ENCODE data around the gene MCAM. TPM values are rescaled to one million over a fixed set of nuclear protein-coding genes. Genes with fewer than 3 reads are reported as not detected.
A peak's percentile ranks its signal among the peaks of the same experiment; 100 is the strongest.

Gene MCAM
- total RNA-seq, 1 donor = 1.3 TPM

GRCh38 chr11:119309953-119310681 is 6.8 kb downstream of the MCAM start:
- no peak for DNase-seq (ENCODE audit: low read depth in 2 of 3, low spot score in 2 of 3)

- no peak for DNase-seq (ENCODE audit: low read depth in 2 of 3, low spot score in 2 of 3)
Measured at GRCh38 chr11:119309411-119309810, 7.5 kb downstream of the MCAM start.

- DNase-seq (ENCODE audit: low read depth in 2 of 3, low spot score in 2 of 3) = no peak
Measured at GRCh38 chr11:119307974-119308373, 9.0 kb downstream of the MCAM start.

- DNase-seq (ENCODE audit: low read depth in 2 of 3, low spot score in 2 of 3) = no peak
Measured at GRCh38 chr11:119307219-119307618, 9.7 kb downstream of the MCAM start.

- DNase-seq (ENCODE audit: low read depth in 2 of 3, low spot score in 2 of 3) = no peak
Measured at GRCh38 chr11:119306373-119306890, 10.5 kb downstream of the MCAM start.

- no peak for DNase-seq (ENCODE audit: low read depth in 2 of 3, low spot score in 2 of 3)
Measured at GRCh38 chr11:119305556-119306372, 11.2 kb downstream of the MCAM start.

- no peak for DNase-seq (ENCODE audit: low read depth in 2 of 3, low spot score in 2 of 3)
Measured at GRCh38 chr11:119303227-119303718, 13.7 kb downstream of the MCAM start.

- no peak for DNase-seq (ENCODE audit: low read depth in 2 of 3, low spot score in 2 of 3)
Measured at GRCh38 chr11:119300198-119300964, 16.5 kb downstream of the MCAM start.

- no peak for DNase-seq (ENCODE audit: low read depth in 2 of 3, low spot score in 2 of 3)
Measured at GRCh38 chr11:119299416-119299815, 17.5 kb downstream of the MCAM start.

- DNase-seq (ENCODE audit: low read depth in 2 of 3, low spot score in 2 of 3) = no peak
Measured at GRCh38 chr11:119298726-119299125, 18.2 kb downstream of the MCAM start.

- no peak for DNase-seq (ENCODE audit: low read depth in 2 of 3, low spot score in 2 of 3)
Measured at GRCh38 chr11:119297938-119298337, 19.0 kb downstream of the MCAM start.

- DNase-seq (ENCODE audit: low read depth in 2 of 3, low spot score in 2 of 3) = no peak
Measured at GRCh38 chr11:119295178-119295577, 21.8 kb downstream of the MCAM start.

GRCh38 chr11:119293461-119293860 is 23.5 kb downstream of the MCAM start:
- DNase-seq (ENCODE audit: low read depth in 2 of 3, low spot score in 2 of 3) = no peak

- no peak for DNase-seq (ENCODE audit: low read depth in 2 of 3, low spot score in 2 of 3)
Measured at GRCh38 chr11:119290894-119291497, 25.9 kb downstream of the MCAM start.

GRCh38 chr11:119288219-119288618 is 28.7 kb downstream of the MCAM start:
- no peak for DNase-seq (ENCODE audit: low read depth in 2 of 3, low spot score in 2 of 3)

GRCh38 chr11:119285431-119285830 is 31.5 kb downstream of the MCAM start:
- DNase-seq (ENCODE audit: low read depth in 2 of 3, low spot score in 2 of 3) = no peak

GRCh38 chr11:119284344-119285157 is 32.4 kb downstream of the MCAM start:
- DNase-seq (ENCODE audit: low read depth in 2 of 3, low spot score in 2 of 3) = peak in 2 of 3 donors; percentile 46 to 75

GRCh38 chr11:119282495-119282894 is 34.4 kb downstream of the MCAM start:
- peak in 2 of 3 donors; percentile 14 to 36 for DNase-seq (ENCODE audit: low read depth in 2 of 3, low spot score in 2 of 3)

GRCh38 chr11:119277660-119278059 is 39.3 kb downstream of the MCAM start:
- no peak for DNase-seq (ENCODE audit: low read depth in 2 of 3, low spot score in 2 of 3)

GRCh38 chr11:119273721-119274120 is 43.2 kb downstream of the MCAM start:
- DNase-seq (ENCODE audit: low read depth in 2 of 3, low spot score in 2 of 3) = no peak

All from hematopoietic multipotent progenitor cell (in vitro differentiated cells).